ENCODE measurements around the gene ERCC6L. TPM values are rescaled to one million over a fixed set of nuclear protein-coding genes. Genes with fewer than 3 reads are reported as not detected.

The ERCC6L gene
- total RNA-seq, 4 donors from 2014 or later: 0.26 to 3.5 (median 0.41) TPM

GRCh38 chrX:72270316-72270866, 31.6 kb upstream of the ERCC6L start:
- intact Hi-C loops (cut with DNase I; ENCODE audit: low total_unique reads): no loop called here
- no peak overlapping the region for H3K4me3 ChIP-seq
- no peak for DNase-seq
- H3K27ac ChIP-seq: no peak overlapping the region
- TF ChIP-seq POLR2A (IDR thresholded peaks at IDR 0.05) (no peak), CTCF (IDR thresholded peaks at IDR 0.05) (no peak)
- no peaks in the 10 kb centered on the region for H3K9me3 ChIP-seq
- no peaks in the 10 kb centered on the region for H3K27me3 ChIP-seq
- H3K36me3 ChIP-seq: no peaks in the 10 kb centered on the region
- H3K4me1 ChIP-seq: no peaks in the 10 kb centered on the region

- H3K36me3 ChIP-seq: no peaks in the 10 kb centered on the region
- H3K4me3 ChIP-seq: no peak overlapping the region
- no peak for TF ChIP-seq POLR2A (IDR thresholded peaks at IDR 0.05)
- TF ChIP-seq CTCF (IDR thresholded peaks at IDR 0.05): no peak
- H3K9me3 ChIP-seq: no peaks in the 10 kb centered on the region
- H3K27me3 ChIP-seq: no peaks in the 10 kb centered on the region
- no peak overlapping the region for H3K27ac ChIP-seq
- intact Hi-C loops (cut with DNase I; ENCODE audit: low total_unique reads): no loop called here
- no peaks in the 10 kb centered on the region for H3K4me1 ChIP-seq
- DNase-seq: no peak
Measured at GRCh38 chrX:72269671-72270251, 30.9 kb upstream of the ERCC6L start.

- H3K9me3 ChIP-seq: no peaks in the 10 kb centered on the region
- no peaks in the 10 kb centered on the region for H3K4me1 ChIP-seq
- H3K36me3 ChIP-seq: no peaks in the 10 kb centered on the region
- intact Hi-C loops (cut with DNase I; ENCODE audit: low total_unique reads): no loop called here
- no peaks in the 10 kb centered on the region for H3K27me3 ChIP-seq
- no peak for TF ChIP-seq CTCF (IDR thresholded peaks at IDR 0.05)
- no peak for TF ChIP-seq POLR2A (IDR thresholded peaks at IDR 0.05)
- DNase-seq: no peak
- H3K4me3 ChIP-seq: no peak overlapping the region
- no peak overlapping the region for H3K27ac ChIP-seq
Measured at GRCh38 chrX:72268597-72269365, 30.0 kb upstream of the ERCC6L start.

GRCh38 chrX:72265263-72265662, 26.4 kb upstream of the ERCC6L start:
- no peak overlapping the region for H3K27ac ChIP-seq
- no peak for TF ChIP-seq POLR2A (IDR thresholded peaks at IDR 0.05)
- TF ChIP-seq CTCF (IDR thresholded peaks at IDR 0.05): no peak
- no peak for DNase-seq
- H3K36me3 ChIP-seq: no peaks in the 10 kb centered on the region
- no peaks in the 10 kb centered on the region for H3K9me3 ChIP-seq
- H3K4me3 ChIP-seq: no peak overlapping the region
- no peaks in the 10 kb centered on the region for H3K27me3 ChIP-seq
- no peaks in the 10 kb centered on the region for H3K4me1 ChIP-seq
- intact Hi-C loops (cut with DNase I; ENCODE audit: low total_unique reads): no loop called here

- no peaks in the 10 kb centered on the region for H3K36me3 ChIP-seq
- TF ChIP-seq CTCF (IDR thresholded peaks at IDR 0.05): no peak
- no peak for TF ChIP-seq POLR2A (IDR thresholded peaks at IDR 0.05)
- no peak overlapping the region for H3K4me3 ChIP-seq
- intact Hi-C loops (cut with DNase I; ENCODE audit: low total_unique reads): no loop called here
- no peak overlapping the region for H3K27ac ChIP-seq
- no peaks in the 10 kb centered on the region for H3K27me3 ChIP-seq
- no peak for DNase-seq
- H3K4me1 ChIP-seq: no peaks in the 10 kb centered on the region
- H3K9me3 ChIP-seq: no peaks in the 10 kb centered on the region
Measured at GRCh38 chrX:72262077-72262476, 23.2 kb upstream of the ERCC6L start.
